OCI-LY1 (cell line): ENCODE measurements around the gene RPGRIP1.

Source experiments
- CTCF ChIP-seq: fragments of 200-600 bp; sonication (generic), shearing (Covaris generic); IDR thresholded peaks from 2 replicates; pipeline ENCODE4 v1.5.1; 2017; ENCODE audit warnings: mild to moderate bottlenecking, antibody characterized with exemption, low read length, moderate library complexity, mixed read lengths
- EZH2 ChIP-seq: fragments of 200-600 bp; sonication (generic), shearing (Covaris generic); IDR thresholded peaks from 2 replicates; pipeline ENCODE4 v1.8.0; 2017; ENCODE audit warnings: borderline replicate concordance, mixed run types, mild to moderate bottlenecking, antibody characterized with exemption, low read length, moderate library complexity, mixed read lengths

GRCh38 chr14:21231020-21231652, 48.7 kb upstream of the RPGRIP1 start:
- TF ChIP-seq CTCF (no peak), EZH2 (no peak)
